GM23248 (cell line): ENCODE measurements around the gene GPR31.
"Not testable (repeated sequence)": the region's sequence is repeated elsewhere in the genome, so short reads cannot be mapped to it uniquely, and the experiment has no call there.

Source experiments
- EZH2 ChIP-seq: fragments of 200-600 bp; sonication (generic); IDR thresholded peaks from 2 replicates; pipeline ENCODE4 v1.6.1; 2018; ENCODE audit warnings: antibody characterized with exemption, mild to moderate bottlenecking; ENCODE audit not compliant: insufficient read depth, poor library complexity, severe bottlenecking
- EZH2phosphoT487 ChIP-seq: fragments of 200-600 bp; sonication (generic); IDR thresholded peaks from 2 replicates; pipeline ENCODE4 v1.6.1; 2018; ENCODE audit warnings: antibody characterized with exemption, moderate library complexity, mild to moderate bottlenecking, low read depth; ENCODE audit not compliant: insufficient read depth

- TF ChIP-seq EZH2phosphoT487, EZH2: not testable (repeated sequence)
These were observed 47.5 kb upstream of the GPR31 start for GRCh38 chr6:167205316-167205715.
